NT2/D1 (cell line): ENCODE measurements around the gene HOXD4.

Experiments used
- SUZ12 ChIP-seq: IDR thresholded peaks from 2 replicates; pipeline ENCODE4 v1.6.1; 2011; ENCODE audit not compliant: insufficient read length, insufficient read depth; ENCODE audit errors: extremely low read depth
- YY1 ChIP-seq: IDR thresholded peaks from 2 replicates; pipeline ENCODE4 v1.6.1; 2011; ENCODE audit not compliant: insufficient read length, insufficient read depth

DNA sequence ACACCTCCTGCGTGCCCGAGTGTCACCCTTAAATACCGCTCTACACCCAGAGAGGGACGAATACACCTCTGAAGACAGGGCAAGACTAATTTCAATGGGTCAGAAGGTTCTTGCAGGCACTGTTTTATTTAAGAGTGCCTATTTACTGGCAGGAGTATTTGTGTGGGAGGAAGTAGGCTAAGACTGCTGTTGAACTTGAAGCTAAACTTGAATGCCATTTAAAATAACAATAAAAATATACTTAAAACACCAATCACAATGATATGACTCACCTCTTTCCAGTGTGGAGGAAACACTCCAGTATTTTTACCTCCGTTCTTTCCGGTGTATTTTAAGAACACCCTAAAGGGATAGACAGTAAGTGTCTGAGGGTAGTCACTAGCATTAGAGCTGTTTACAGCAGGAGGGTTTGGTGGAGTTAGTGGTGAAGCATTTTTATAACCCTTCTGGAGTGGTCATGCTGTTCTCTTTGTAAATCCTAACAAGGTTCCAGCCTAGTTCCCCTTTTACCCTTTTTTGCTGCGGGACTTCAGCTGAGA, 27.5 kb downstream of the HOXD4 start:
- TF ChIP-seq SUZ12 (peak; percentile 69), YY1 (no peak)
